LNCAP (cell line): ENCODE data around the gene TAS1R3.

ENCODE experiments used
- TF ChIP-seq, protein P1 (sequence below): fragments of 450-650 bp; IDR thresholded peaks from 2 replicates; pipeline ENCODE4 v1.5.1; 2017; ENCODE audit warnings: mild to moderate bottlenecking

TAS1R3 gene

GRCh38 chr1:1354271-1355247, 23.5 kb downstream of the TAS1R3 start:
- TF ChIP-seq, protein P1, sequence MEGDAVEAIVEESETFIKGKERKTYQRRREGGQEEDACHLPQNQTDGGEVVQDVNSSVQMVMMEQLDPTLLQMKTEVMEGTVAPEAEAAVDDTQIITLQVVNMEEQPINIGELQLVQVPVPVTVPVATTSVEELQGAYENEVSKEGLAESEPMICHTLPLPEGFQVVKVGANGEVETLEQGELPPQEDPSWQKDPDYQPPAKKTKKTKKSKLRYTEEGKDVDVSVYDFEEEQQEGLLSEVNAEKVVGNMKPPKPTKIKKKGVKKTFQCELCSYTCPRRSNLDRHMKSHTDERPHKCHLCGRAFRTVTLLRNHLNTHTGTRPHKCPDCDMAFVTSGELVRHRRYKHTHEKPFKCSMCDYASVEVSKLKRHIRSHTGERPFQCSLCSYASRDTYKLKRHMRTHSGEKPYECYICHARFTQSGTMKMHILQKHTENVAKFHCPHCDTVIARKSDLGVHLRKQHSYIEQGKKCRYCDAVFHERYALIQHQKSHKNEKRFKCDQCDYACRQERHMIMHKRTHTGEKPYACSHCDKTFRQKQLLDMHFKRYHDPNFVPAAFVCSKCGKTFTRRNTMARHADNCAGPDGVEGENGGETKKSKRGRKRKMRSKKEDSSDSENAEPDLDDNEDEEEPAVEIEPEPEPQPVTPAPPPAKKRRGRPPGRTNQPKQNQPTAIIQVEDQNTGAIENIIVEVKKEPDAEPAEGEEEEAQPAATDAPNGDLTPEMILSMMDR: no peak

DNA sequence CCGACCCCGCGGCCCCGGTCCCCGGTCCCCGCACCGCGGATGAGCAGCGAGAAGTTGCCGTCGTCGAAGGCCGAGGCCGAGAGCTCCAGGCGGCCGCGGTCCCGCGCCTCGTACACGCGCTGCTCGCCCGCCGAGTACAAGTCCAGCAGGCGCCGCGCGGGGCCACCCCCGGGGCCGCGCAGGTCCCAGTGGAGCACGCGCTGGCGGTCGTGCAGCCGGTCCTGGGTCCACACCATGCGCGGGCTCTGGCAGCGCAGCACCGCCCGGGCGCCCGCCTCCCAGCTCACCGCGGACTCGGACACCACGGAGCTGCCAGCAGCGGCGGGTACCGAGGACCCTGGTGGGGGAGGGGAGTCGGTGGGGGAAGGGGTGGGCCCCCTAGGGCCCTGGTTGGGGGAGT, 24.3 kb downstream of the TAS1R3 start:
- TF ChIP-seq, protein P1: no peak

- TF ChIP-seq, protein P1: no peak
These were observed 25.2 kb downstream of the TAS1R3 start for GRCh38 chr1:1356166-1356795.

DNA sequence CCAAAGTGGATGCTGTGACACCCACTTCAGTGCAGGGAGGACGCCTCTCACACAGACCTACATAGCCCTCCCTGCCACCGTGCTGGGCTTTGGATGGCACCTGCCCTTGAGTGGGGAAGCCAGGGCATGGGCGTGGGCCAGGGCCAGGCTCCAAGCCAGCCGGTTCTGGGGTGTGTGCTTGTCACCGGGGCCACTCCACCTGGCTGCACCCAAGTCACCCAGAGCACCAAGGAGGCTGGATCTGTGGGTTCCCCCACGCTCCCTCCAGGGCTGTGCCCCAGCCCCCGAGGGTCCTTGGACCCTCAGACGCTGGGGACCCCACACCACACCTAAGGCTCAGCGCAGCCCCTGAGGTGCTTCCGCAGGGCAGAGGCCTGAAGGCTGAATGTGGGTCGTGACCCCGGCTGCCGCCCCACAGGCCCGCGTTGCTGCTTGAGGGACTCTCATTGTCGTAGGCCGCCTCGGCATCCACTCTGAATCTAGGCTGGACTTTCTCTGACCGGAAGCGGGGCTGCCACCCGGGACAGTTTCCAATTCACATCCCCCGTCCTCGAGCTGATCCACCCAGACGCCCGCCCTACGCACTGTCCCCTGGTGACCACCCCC, 25.8 kb downstream of the TAS1R3 start:
- TF ChIP-seq, protein P1: no peak

DNA sequence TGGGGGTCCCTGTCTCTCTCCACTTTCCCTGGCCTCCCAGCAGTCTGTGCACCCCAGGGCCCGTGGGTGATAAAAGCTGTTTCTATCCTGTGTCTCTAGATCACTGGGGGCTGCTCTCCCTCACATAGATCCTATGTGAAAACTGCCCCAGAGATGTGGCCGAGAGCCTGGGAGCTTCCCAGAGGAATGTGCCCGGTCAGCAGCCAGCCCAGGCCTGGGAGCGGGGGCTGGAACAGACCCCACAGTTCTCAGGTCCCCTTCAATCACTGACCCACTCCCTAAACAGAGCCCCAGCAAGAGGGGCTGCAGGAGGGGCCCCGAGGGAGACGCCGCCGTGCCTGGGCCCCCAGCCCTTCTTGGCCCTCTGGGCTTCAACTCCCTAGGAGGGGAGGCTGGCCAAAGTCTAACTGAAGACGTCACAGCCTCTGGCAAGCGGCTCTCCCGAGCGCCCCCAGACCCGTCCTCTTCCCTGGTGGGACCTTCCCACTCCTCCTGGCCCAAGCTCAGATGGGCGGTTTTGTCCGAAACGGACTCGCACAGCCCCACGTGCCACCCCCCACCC, 26.9 kb downstream of the TAS1R3 start:
- TF ChIP-seq, protein P1: no peak

- TF ChIP-seq, protein P1: no peak
These were observed 27.6 kb downstream of the TAS1R3 start, which contains the start of gene MXRA8 for GRCh38 chr1:1358433-1359271. TSS of gene MXRA8 (minus strand) at chr1:1358555. CDS start at chr1:1358504, 51 bp downstream.
